ENCODE data around the gene CD247.

DNA sequence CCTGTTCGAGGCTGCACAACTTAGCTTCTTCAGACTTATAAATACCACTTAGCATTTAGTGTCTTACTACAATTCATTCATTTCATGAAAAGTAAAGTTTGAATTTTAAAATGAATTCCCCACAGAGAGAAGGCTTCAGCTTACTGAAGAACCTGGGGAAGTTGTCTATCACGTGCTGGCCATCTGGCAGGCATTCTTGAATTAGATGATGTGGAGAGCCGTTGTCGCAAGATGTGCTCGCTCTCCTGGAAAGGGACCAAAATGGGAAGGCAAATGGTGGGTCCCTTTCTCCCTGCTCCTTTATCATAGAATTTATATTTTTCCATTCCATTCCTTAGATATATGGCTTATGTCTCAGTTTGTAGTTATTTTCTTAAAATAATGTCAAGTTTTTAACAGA lies 90.5 kb downstream of the CD247 start:
- TF ChIP-seq CTCF (IDR thresholded peaks at IDR 0.05) (no peak), POLR2A (IDR thresholded peaks at IDR 0.05) (no peak)

All from thyroid gland (tissue), 4 donors.